Measurements from ENCODE around the gene SEMA5A. TPM values are rescaled to one million over a fixed set of nuclear protein-coding genes. Genes with fewer than 3 reads are reported as not detected.

SEMA5A gene
- total RNA-seq, 1 experiment from 2014 or later, result 9.3 TPM

DNA sequence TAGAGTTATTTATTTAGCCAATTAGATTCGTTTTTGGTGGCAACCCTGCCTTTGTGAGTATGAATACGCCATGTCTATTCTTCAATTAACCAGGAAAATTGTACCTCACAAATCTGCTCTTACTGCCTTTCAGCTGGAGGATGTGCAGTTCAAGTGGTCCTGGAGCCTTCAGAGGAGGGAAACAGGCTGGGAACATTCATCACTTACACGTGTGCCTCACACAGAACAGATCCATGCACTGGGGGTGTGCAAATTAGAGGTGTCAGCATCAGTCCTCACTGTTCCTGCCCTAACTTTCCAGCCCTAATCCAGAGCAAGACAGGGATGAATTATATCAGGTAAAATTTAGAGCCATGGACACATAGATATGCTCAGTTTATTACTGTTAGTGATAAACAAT is 65.4 kb downstream of the SEMA5A start:
- TF ChIP-seq, protein P1, sequence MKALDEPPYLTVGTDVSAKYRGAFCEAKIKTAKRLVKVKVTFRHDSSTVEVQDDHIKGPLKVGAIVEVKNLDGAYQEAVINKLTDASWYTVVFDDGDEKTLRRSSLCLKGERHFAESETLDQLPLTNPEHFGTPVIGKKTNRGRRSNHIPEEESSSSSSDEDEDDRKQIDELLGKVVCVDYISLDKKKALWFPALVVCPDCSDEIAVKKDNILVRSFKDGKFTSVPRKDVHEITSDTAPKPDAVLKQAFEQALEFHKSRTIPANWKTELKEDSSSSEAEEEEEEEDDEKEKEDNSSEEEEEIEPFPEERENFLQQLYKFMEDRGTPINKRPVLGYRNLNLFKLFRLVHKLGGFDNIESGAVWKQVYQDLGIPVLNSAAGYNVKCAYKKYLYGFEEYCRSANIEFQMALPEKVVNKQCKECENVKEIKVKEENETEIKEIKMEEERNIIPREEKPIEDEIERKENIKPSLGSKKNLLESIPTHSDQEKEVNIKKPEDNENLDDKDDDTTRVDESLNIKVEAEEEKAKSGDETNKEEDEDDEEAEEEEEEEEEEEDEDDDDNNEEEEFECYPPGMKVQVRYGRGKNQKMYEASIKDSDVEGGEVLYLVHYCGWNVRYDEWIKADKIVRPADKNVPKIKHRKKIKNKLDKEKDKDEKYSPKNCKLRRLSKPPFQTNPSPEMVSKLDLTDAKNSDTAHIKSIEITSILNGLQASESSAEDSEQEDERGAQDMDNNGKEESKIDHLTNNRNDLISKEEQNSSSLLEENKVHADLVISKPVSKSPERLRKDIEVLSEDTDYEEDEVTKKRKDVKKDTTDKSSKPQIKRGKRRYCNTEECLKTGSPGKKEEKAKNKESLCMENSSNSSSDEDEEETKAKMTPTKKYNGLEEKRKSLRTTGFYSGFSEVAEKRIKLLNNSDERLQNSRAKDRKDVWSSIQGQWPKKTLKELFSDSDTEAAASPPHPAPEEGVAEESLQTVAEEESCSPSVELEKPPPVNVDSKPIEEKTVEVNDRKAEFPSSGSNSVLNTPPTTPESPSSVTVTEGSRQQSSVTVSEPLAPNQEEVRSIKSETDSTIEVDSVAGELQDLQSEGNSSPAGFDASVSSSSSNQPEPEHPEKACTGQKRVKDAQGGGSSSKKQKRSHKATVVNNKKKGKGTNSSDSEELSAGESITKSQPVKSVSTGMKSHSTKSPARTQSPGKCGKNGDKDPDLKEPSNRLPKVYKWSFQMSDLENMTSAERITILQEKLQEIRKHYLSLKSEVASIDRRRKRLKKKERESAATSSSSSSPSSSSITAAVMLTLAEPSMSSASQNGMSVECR (CRISPR knock-in tag; IDR thresholded peaks at IDR 0.05; ENCODE audit: borderline replicate concordance), result no peak
- TF ChIP-seq ZNF423 (CRISPR knock-in tag; IDR thresholded peaks at IDR 0.05) (no peak), GABPB1 (CRISPR knock-in tag; IDR thresholded peaks at IDR 0.05) (no peak), JAZF1 (CRISPR knock-in tag; IDR thresholded peaks at IDR 0.05) (no peak), OVOL2 (CRISPR knock-in tag; IDR thresholded peaks at IDR 0.05; ENCODE audit: borderline replicate concordance) (no peak), CBFB (CRISPR knock-in tag; IDR thresholded peaks at IDR 0.05; ENCODE audit: low read depth) (no peak), RELA (CRISPR knock-in tag; IDR thresholded peaks at IDR 0.05; ENCODE audit: borderline replicate concordance) (no peak), RORB (CRISPR knock-in tag; IDR thresholded peaks at IDR 0.05) (no peak), NFATC4 (CRISPR knock-in tag; IDR thresholded peaks at IDR 0.05) (no peak)
- TF ChIP-seq, protein P2, sequence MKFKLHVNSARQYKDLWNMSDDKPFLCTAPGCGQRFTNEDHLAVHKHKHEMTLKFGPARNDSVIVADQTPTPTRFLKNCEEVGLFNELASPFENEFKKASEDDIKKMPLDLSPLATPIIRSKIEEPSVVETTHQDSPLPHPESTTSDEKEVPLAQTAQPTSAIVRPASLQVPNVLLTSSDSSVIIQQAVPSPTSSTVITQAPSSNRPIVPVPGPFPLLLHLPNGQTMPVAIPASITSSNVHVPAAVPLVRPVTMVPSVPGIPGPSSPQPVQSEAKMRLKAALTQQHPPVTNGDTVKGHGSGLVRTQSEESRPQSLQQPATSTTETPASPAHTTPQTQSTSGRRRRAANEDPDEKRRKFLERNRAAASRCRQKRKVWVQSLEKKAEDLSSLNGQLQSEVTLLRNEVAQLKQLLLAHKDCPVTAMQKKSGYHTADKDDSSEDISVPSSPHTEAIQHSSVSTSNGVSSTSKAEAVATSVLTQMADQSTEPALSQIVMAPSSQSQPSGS (CRISPR knock-in tag; IDR thresholded peaks at IDR 0.05; ENCODE audit: borderline replicate concordance, low read depth), result no peak
- TF ChIP-seq, protein P3, sequence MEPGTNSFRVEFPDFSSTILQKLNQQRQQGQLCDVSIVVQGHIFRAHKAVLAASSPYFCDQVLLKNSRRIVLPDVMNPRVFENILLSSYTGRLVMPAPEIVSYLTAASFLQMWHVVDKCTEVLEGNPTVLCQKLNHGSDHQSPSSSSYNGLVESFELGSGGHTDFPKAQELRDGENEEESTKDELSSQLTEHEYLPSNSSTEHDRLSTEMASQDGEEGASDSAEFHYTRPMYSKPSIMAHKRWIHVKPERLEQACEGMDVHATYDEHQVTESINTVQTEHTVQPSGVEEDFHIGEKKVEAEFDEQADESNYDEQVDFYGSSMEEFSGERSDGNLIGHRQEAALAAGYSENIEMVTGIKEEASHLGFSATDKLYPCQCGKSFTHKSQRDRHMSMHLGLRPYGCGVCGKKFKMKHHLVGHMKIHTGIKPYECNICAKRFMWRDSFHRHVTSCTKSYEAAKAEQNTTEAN (CRISPR knock-in tag; IDR thresholded peaks at IDR 0.05), result no peak
- TF ChIP-seq, protein P4, sequence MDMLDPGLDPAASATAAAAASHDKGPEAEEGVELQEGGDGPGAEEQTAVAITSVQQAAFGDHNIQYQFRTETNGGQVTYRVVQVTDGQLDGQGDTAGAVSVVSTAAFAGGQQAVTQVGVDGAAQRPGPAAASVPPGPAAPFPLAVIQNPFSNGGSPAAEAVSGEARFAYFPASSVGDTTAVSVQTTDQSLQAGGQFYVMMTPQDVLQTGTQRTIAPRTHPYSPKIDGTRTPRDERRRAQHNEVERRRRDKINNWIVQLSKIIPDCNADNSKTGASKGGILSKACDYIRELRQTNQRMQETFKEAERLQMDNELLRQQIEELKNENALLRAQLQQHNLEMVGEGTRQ (CRISPR knock-in tag; IDR thresholded peaks at IDR 0.05), result no peak
- ChIA-PET POLR2A (no interaction called here), CTCF (no interaction called here)
- Mint-ChIP-seq H3K27me3 (ENCODE audit: low read depth) (no peaks in the 10 kb centered on the region), H3K4me3 (no peak overlapping the region), H3K4me1 (peaks cover 21% of the 10 kb centered on the region), H3K27ac (no peak overlapping the region), H3K36me3 (peaks cover 39% of the 10 kb centered on the region), H3K9me3 (peaks cover 50% of the 10 kb centered on the region)
- DNase-seq (ENCODE audit: low spot score) (no peak), ATAC-seq (no peak)

DNA sequence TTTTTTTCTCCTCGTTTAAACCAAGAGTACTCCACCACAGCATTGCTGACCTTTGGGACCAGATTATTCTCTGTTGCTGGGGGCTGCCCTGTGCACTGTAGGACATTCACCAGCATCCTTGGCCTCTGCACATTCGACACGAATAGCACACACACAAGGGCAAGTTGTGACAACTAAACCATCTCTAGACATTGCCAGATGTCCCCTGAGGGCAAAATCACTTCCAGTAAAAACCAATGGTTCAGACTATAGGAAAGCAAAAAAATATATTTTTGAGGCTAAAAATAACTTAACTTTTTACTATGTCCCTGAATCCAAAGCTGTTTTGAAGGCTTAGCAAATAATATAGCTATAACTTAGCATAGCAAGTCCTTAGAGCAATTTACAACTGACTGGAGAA is 65.9 kb downstream of the SEMA5A start:
- ChIA-PET CTCF (no interaction called here), POLR2A (no interaction called here)
- Mint-ChIP-seq H3K27ac (no peak overlapping the region), H3K27me3 (ENCODE audit: low read depth) (no peaks in the 10 kb centered on the region), H3K4me1 (peaks cover 21% of the 10 kb centered on the region), H3K9me3 (peaks cover 49% of the 10 kb centered on the region), H3K4me3 (no peak overlapping the region), H3K36me3 (peaks cover 33% of the 10 kb centered on the region)
- DNase-seq (ENCODE audit: low spot score) (no peak), ATAC-seq (no peak)
- TF ChIP-seq GTF2I (CRISPR knock-in tag; conservative IDR thresholded peaks at IDR 0.05) (no peak), KAT7 (CRISPR knock-in tag; IDR thresholded peaks at IDR 0.05; ENCODE audit: borderline replicate concordance) (no peak), JAZF1 (CRISPR knock-in tag; IDR thresholded peaks at IDR 0.05) (no peak), NFATC4 (CRISPR knock-in tag; IDR thresholded peaks at IDR 0.05) (no peak), NFYB (CRISPR knock-in tag; conservative IDR thresholded peaks at IDR 0.05; ENCODE audit: low read depth) (no peak)
- TF ChIP-seq, protein P5, sequence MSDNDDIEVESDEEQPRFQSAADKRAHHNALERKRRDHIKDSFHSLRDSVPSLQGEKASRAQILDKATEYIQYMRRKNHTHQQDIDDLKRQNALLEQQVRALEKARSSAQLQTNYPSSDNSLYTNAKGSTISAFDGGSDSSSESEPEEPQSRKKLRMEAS (CRISPR knock-in tag; IDR thresholded peaks at IDR 0.05), result no peak
- TF ChIP-seq, protein P6, sequence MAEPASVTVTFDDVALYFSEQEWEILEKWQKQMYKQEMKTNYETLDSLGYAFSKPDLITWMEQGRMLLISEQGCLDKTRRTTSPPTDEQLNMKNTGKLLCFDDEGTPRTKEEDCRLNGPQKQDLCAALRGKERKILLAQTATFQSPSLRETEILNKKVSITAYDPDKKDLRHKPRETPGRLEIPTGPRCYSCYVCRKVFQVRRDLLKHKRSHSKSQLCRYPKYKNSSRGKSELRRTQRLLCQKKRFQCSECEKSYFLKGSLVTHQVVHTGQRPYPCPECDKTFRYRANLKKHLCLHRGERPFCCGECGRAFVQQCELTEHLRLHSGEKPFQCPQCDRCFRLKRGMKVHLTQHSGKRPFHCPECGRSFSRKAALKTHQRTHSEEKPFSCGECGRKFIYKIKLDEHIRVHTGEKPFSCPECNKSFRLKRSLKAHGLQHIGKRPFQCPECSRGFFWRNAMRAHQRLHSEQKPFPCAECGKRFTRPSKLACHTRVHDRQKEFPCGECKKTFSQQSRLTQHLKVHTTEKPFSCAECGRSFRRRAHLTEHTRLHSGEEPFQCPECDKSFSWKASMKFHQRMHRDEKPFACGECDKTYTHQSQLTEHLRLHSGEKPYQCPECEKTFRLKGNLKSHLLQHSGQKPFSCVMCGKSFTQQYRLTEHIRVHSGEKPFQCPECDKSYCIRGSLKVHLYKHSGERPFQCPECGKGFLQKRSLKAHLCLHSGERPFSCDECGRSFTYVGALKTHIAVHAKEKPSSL (CRISPR knock-in tag; conservative IDR thresholded peaks at IDR 0.05), result no peak
- TF ChIP-seq, protein P7, sequence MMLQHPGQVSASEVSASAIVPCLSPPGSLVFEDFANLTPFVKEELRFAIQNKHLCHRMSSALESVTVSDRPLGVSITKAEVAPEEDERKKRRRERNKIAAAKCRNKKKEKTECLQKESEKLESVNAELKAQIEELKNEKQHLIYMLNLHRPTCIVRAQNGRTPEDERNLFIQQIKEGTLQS (CRISPR knock-in tag; conservative IDR thresholded peaks at IDR 0.05), result no peak
- TF ChIP-seq, protein P8, sequence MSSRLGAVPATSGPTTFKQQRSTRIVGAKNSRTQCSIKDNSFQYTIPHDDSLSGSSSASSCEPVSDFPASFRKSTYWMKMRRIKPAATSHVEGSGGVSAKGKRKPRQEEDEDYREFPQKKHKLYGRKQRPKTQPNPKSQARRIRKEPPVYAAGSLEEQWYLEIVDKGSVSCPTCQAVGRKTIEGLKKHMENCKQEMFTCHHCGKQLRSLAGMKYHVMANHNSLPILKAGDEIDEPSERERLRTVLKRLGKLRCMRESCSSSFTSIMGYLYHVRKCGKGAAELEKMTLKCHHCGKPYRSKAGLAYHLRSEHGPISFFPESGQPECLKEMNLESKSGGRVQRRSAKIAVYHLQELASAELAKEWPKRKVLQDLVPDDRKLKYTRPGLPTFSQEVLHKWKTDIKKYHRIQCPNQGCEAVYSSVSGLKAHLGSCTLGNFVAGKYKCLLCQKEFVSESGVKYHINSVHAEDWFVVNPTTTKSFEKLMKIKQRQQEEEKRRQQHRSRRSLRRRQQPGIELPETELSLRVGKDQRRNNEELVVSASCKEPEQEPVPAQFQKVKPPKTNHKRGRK (CRISPR knock-in tag; IDR thresholded peaks at IDR 0.05; ENCODE audit: borderline replicate concordance), result no peak
- TF ChIP-seq, protein P9, sequence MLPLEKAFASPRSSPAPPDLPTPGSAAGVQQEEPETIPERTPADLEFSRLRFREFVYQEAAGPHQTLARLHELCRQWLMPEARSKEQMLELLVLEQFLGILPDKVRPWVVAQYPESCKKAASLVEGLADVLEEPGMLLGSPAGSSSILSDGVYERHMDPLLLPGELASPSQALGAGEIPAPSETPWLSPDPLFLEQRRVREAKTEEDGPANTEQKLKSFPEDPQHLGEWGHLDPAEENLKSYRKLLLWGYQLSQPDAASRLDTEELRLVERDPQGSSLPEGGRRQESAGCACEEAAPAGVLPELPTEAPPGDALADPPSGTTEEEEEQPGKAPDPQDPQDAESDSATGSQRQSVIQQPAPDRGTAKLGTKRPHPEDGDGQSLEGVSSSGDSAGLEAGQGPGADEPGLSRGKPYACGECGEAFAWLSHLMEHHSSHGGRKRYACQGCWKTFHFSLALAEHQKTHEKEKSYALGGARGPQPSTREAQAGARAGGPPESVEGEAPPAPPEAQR (CRISPR knock-in tag; IDR thresholded peaks at IDR 0.05), result no peak
- TF ChIP-seq, protein P10, sequence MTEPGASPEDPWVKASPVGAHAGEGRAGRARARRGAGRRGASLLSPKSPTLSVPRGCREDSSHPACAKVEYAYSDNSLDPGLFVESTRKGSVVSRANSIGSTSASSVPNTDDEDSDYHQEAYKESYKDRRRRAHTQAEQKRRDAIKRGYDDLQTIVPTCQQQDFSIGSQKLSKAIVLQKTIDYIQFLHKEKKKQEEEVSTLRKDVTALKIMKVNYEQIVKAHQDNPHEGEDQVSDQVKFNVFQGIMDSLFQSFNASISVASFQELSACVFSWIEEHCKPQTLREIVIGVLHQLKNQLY (CRISPR knock-in tag; IDR thresholded peaks at IDR 0.05), result no peak

All from WTC11 (cell line).